BLaER1 treated with 17β-estradiol and CSF1 and Interleukin-3, amounts not matched to agents 10 nM and 100 nM (cell line): ENCODE measurements around the gene KXD1.

ENCODE experiments used
- H3K27ac ChIP-seq, 11 experiments: shearing (Covaris generic); formaldehyde crosslinking; 2 replicates each; pipeline ENCODE4 v1.8.1; 2022
- H3K27me3 ChIP-seq, 11 experiments: shearing (Covaris generic); formaldehyde crosslinking; 2 replicates each; pipeline ENCODE4 v1.8.1; 2022
- H3K36me3 ChIP-seq, 11 experiments: shearing (Covaris generic); formaldehyde crosslinking; 2 replicates each; pipeline ENCODE4 v1.8.1; 2022
- H3K4me1 ChIP-seq, 10 experiments: shearing (Covaris generic); formaldehyde crosslinking; 2 replicates each; pipeline ENCODE4 v1.8.1; 2022
- H3K4me2 ChIP-seq, 11 experiments: shearing (Covaris generic); formaldehyde crosslinking; 2 replicates each; pipeline ENCODE4 v1.8.1; 2022
- H3K4me3 ChIP-seq, 10 experiments: shearing (Covaris generic); formaldehyde crosslinking; 2 replicates each; pipeline ENCODE4 v1.8.1; 2022
- H3K9ac ChIP-seq, 11 experiments: shearing (Covaris generic); formaldehyde crosslinking; 2 replicates each; pipeline ENCODE4 v1.8.1; 2022
- H3K9me3 ChIP-seq, 11 experiments: shearing (Covaris generic); formaldehyde crosslinking; replicated peaks in 1 of 11; 2 replicates each; pipeline ENCODE4 v1.8.1; 2022
- H4K20me1 ChIP-seq, 11 experiments: shearing (Covaris generic); formaldehyde crosslinking; 2 replicates each; pipeline ENCODE4 v1.8.1; 2022
- Cebpa-rat ChIP-seq, 11 experiments: shearing (Covaris generic); IDR thresholded peaks; 2 replicates each; pipeline ENCODE4 v1.8.1; 2022

The KXD1 gene

DNA sequence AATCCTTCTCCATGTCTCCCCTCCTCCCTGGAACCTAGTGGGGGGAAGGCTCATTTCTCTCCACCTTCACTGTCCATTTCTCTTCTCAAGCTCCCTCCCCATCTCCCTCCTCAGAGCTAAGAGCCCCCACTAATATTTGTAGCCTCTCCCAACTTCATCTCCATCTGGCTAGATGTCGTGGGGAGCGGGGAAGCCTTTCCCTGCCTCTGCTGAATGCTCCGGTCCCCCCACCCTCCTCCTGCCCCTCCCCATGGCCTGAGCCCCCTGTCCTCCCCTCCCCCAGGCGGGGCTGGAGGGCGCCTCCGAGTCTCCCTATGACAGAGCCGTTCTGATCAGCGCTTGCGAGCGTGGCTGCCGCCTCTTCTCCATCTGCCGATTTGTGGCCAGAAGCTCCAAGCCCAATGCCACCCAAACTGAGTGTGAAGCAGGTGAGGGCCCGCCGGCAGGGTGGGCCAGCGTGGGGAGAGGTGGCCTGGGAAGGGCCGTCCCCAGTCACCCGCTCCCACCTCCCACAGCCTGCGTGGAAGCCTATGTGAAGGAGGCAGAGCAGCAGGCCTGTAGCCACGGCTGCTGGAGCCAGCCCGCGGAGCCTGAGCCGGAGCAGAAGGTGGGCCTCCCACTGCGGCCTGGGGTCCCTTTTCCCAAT lies 56.0 kb downstream of the KXD1 start:
- Histone ChIP-seq H3K9me3 (peaks cover 0 to 21% (median 12%) of the 10 kb centered on the region in 11 experiments; a peak in 16 of 22 replicates), H3K4me3 (no peak overlapping the region; a peak in 1 of 20 replicates), H3K27ac (no peak overlapping the region), H3K27me3 (peaks cover 74 to 91% (median 81%) of the 10 kb centered on the region in 11 experiments), H3K36me3 (no peaks in the 10 kb centered on the region), H3K4me2 (0 out of 22 replicates have a peak overlapping the region, but pooled peaks of 1 of the 11 experiments have one; percentile 86), H3K4me1 (peaks cover 26 to 35% (median 32%) of the 10 kb centered on the region in 10 experiments), H3K9ac (no peak overlapping the region), H4K20me1 (peaks cover 0 to 59% (median 49%) of the 10 kb centered on the region in 11 experiments; a peak in 19 of 22 replicates)
- TF ChIP-seq Cebpa-rat (IDR thresholded peaks at IDR 0.05) = no peak

- Histone ChIP-seq H3K4me3 (no peak overlapping the region), H3K27me3 (peaks cover 51 to 68% (median 58%) of the 10 kb centered on the region in 11 experiments)
Observed at GRCh38 chr19:18616023-18616422, 58.4 kb downstream of the KXD1 start.

DNA sequence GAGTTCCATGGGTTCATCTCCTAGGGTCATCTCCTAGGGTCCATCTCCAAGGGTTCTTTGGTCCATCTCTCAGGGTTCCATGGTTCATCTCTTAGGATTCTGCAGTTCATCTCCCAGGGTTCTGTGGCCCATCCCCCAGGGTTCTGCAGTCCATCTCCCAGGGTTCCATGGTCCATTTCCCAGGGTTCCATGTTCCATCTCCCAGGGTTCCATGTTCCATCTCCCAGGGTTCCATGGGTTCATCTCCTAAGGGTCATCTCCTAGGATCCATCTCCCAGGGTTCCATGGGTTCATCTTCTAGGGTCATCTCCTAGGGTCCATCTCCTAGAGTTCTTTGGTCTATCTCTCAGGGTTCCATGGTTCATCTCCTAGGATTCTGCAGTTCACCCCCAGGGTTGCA lies 59.9 kb downstream of the KXD1 start:
- Histone ChIP-seq H3K27me3 (peaks cover 36 to 53% (median 43%) of the 10 kb centered on the region in 11 experiments), H3K27ac (no peak overlapping the region), H3K4me2 (no peak overlapping the region), H3K4me1 (peaks cover 6 to 26% (median 20%) of the 10 kb centered on the region in 10 experiments; a peak in 19 of 20 replicates), H4K20me1 (peaks cover 0 to 22% (median 14%) of the 10 kb centered on the region in 11 experiments; a peak in 16 of 22 replicates), H3K9me3 (peaks cover 0 to 21% (median 12%) of the 10 kb centered on the region in 11 experiments; a peak in 16 of 22 replicates), H3K9ac (no peak overlapping the region), H3K36me3 (no peaks in the 10 kb centered on the region), H3K4me3 (no peak overlapping the region)
- TF ChIP-seq Cebpa-rat (IDR thresholded peaks at IDR 0.05) = no peak

More at GRCh38 chr19:18616023-18616422, 58.4 kb downstream of the KXD1 start:
- Histone ChIP-seq H3K4me1 (peaks cover 19 to 29% (median 26%) of the 10 kb centered on the region in 10 experiments), H3K9ac (no peak overlapping the region), H3K36me3 (no peaks in the 10 kb centered on the region), H3K27ac (no peak overlapping the region), H3K4me2 (no peak overlapping the region), H4K20me1 (peaks cover 0 to 36% (median 26%) of the 10 kb centered on the region in 11 experiments; a peak in 19 of 22 replicates), H3K9me3 (peaks cover 0 to 21% (median 12%) of the 10 kb centered on the region in 11 experiments; a peak in 16 of 22 replicates)
- TF ChIP-seq Cebpa-rat (IDR thresholded peaks at IDR 0.05) = no peak

- Histone ChIP-seq H3K9me3 (peaks cover 0 to 21% (median 12%) of the 10 kb centered on the region in 11 experiments; a peak in 16 of 22 replicates), H3K9ac (no peak overlapping the region), H3K4me3 (no peak overlapping the region), H3K4me2 (no peak overlapping the region), H3K4me1 (peaks cover 0 to 22% (median 15%) of the 10 kb centered on the region in 10 experiments; a peak in 14 of 20 replicates), H3K36me3 (no peaks in the 10 kb centered on the region), H3K27ac (no peak overlapping the region), H3K27me3 (peaks cover 29 to 46% (median 36%) of the 10 kb centered on the region in 11 experiments), H4K20me1 (peaks cover 0 to 15% (median 8%) of the 10 kb centered on the region in 11 experiments; a peak in 10 of 22 replicates)
- TF ChIP-seq Cebpa-rat (IDR thresholded peaks at IDR 0.05) = no peak
Observed at GRCh38 chr19:18618236-18618635, 60.6 kb downstream of the KXD1 start.
